Osteoblast (primary cell): ENCODE results near the gene COL9A2. TPM values are rescaled to one million over a fixed set of nuclear protein-coding genes. Genes with fewer than 3 reads are reported as not detected.

ENCODE experiments used
- DNase-seq: peaks from one replicate; pipeline ENCODE4 v3.0.0; 2011; ENCODE audit warnings: low spot score, mixed read lengths; ENCODE audit not compliant: insufficient read length; ENCODE audit errors: missing footprints
- H2AFZ ChIP-seq: 2 replicates; pipeline ENCODE4 v1.6.0; 2011; ENCODE audit warnings: mild to moderate bottlenecking, low read length
- H3K27ac ChIP-seq: 2 replicates; pipeline ENCODE4 v1.5.1; 2011; ENCODE audit warnings: mild to moderate bottlenecking, low read depth, low read length, moderate library complexity
- H3K27me3 ChIP-seq: 2 replicates; pipeline ENCODE4 v1.6.0; 2012; ENCODE audit warnings: mild to moderate bottlenecking, control low read depth, inconsistent platforms, low read length, moderate library complexity; ENCODE audit not compliant: insufficient read depth
- H3K36me3 ChIP-seq: 2 replicates; pipeline ENCODE4 v1.5.1; 2011; ENCODE audit warnings: mild to moderate bottlenecking, low read length, control low read depth, moderate library complexity; ENCODE audit not compliant: insufficient read depth
- H3K4me1 ChIP-seq: 2 replicates; pipeline ENCODE4 v1.5.1; 2011; ENCODE audit warnings: mild to moderate bottlenecking, low read length, control low read depth, moderate library complexity; ENCODE audit not compliant: insufficient read depth
- H3K4me2 ChIP-seq: 2 replicates; pipeline ENCODE4 v1.6.0; 2011; ENCODE audit warnings: mild to moderate bottlenecking, low read length; ENCODE audit not compliant: insufficient read depth
- H3K4me3 ChIP-seq: fragments of 200-600 bp; sonication (generic); 3 replicates; pipeline ENCODE4 v1.5.1; 2012; ENCODE audit warnings: mild to moderate bottlenecking, low read length, inconsistent platforms; ENCODE audit not compliant: insufficient read depth
- H3K79me2 ChIP-seq: 2 replicates; pipeline ENCODE4 v1.6.0; 2012; ENCODE audit warnings: mild to moderate bottlenecking, low read length, control low read depth, inconsistent platforms; ENCODE audit not compliant: insufficient read depth
- H3K9me3 ChIP-seq: 2 replicates; pipeline ENCODE4 v1.5.1; 2011; ENCODE audit warnings: low read depth, low read length, control low read depth
- H4K20me1 ChIP-seq: 2 replicates; pipeline ENCODE4 v1.6.0; 2012; ENCODE audit warnings: mild to moderate bottlenecking, low read length, control low read depth; ENCODE audit not compliant: insufficient read depth
- CTCF ChIP-seq: IDR thresholded peaks from 2 replicates; pipeline ENCODE4 v1.5.1; 2011; ENCODE audit warnings: mild to moderate bottlenecking, low read depth, low read length, moderate library complexity; ENCODE audit errors: extremely low read depth
- total RNA-seq: library from RNA; depleted of rRNA; stranded (reverse); fragments of >200 nt; gene quantifications from 2 replicates; pipeline ENCODE4 v1.2.3, GENCODE V29; 2012

Gene COL9A2
- total RNA-seq, 1 donor = 0.36 TPM

- no peaks in the 10 kb centered on the region for H3K79me2 ChIP-seq
- DNase-seq = no peak
- no peak overlapping the region for H2AFZ ChIP-seq
- H3K27ac ChIP-seq = no peak overlapping the region
- no peak overlapping the region for H3K4me3 ChIP-seq
- no peak overlapping the region for H3K4me2 ChIP-seq
- no peaks in the 10 kb centered on the region for H4K20me1 ChIP-seq
- no peaks in the 10 kb centered on the region for H3K4me1 ChIP-seq
- no peaks in the 10 kb centered on the region for H3K36me3 ChIP-seq
- H3K27me3 ChIP-seq = no peaks in the 10 kb centered on the region
- no peak for TF ChIP-seq CTCF
- H3K9me3 ChIP-seq = peaks cover 3% of the 10 kb centered on the region
Observed at GRCh38 chr1:40353082-40353481, 36.0 kb upstream of the COL9A2 start.

GRCh38 chr1:40352126-40352525, 35.0 kb upstream of the COL9A2 start:
- no peak for TF ChIP-seq CTCF
- Histone ChIP-seq H3K27me3 (no peaks in the 10 kb centered on the region), H3K79me2 (no peaks in the 10 kb centered on the region), H3K27ac (no peak overlapping the region), H3K36me3 (no peaks in the 10 kb centered on the region), H3K4me3 (no peak overlapping the region), H3K4me1 (no peaks in the 10 kb centered on the region), H4K20me1 (no peaks in the 10 kb centered on the region), H3K4me2 (no peak overlapping the region), H3K9me3 (no peaks in the 10 kb centered on the region), H2AFZ (no peak overlapping the region)
- no peak for DNase-seq

- Histone ChIP-seq H3K4me3 (no peak overlapping the region), H3K9me3 (no peaks in the 10 kb centered on the region), H3K27me3 (no peaks in the 10 kb centered on the region), H3K27ac (no peak overlapping the region), H3K36me3 (no peaks in the 10 kb centered on the region), H3K4me1 (no peaks in the 10 kb centered on the region), H2AFZ (no peak overlapping the region), H4K20me1 (no peaks in the 10 kb centered on the region), H3K4me2 (no peak overlapping the region), H3K79me2 (no peaks in the 10 kb centered on the region)
- no peak for TF ChIP-seq CTCF
- DNase-seq = no peak
Observed at GRCh38 chr1:40351124-40351523, 34.0 kb upstream of the COL9A2 start.

GRCh38 chr1:40350391-40350790, 33.3 kb upstream of the COL9A2 start:
- H3K79me2 ChIP-seq = no peaks in the 10 kb centered on the region
- no peaks in the 10 kb centered on the region for H3K9me3 ChIP-seq
- H2AFZ ChIP-seq = no peak overlapping the region
- H3K36me3 ChIP-seq = no peaks in the 10 kb centered on the region
- no peaks in the 10 kb centered on the region for H3K4me1 ChIP-seq
- H4K20me1 ChIP-seq = no peaks in the 10 kb centered on the region
- no peak overlapping the region for H3K4me2 ChIP-seq
- TF ChIP-seq CTCF = no peak
- H3K27me3 ChIP-seq = no peaks in the 10 kb centered on the region
- no peak overlapping the region for H3K4me3 ChIP-seq
- no peak for DNase-seq
- H3K27ac ChIP-seq = no peak overlapping the region
